HuH-7 (cell line): ENCODE data around the gene CPED1.
"Not testable (repeated sequence)": the region's sequence is repeated elsewhere in the genome, so short reads cannot be mapped to it uniquely, and the experiment has no call there.

Source experiments
- DNase-seq: peaks from one replicate; pipeline ENCODE4 v3.0.0; 2011; ENCODE audit warnings: low spot score

CPED1 gene

GRCh38 chr7:120996988-120997345 is 8.5 kb downstream of the CPED1 start:
- DNase-seq, result no peak

GRCh38 chr7:120997882-120998474 is 9.5 kb downstream of the CPED1 start:
- DNase-seq, result no peak

GRCh38 chr7:120998520-120998919 is 10.0 kb downstream of the CPED1 start:
- no peak for DNase-seq

- no peak for DNase-seq
Measured at GRCh38 chr7:120998996-120999565, 10.6 kb downstream of the CPED1 start.

GRCh38 chr7:121000081-121000983 is 11.8 kb downstream of the CPED1 start:
- DNase-seq, result no peak

- no peak for DNase-seq
Measured at GRCh38 chr7:121001234-121001906, 12.9 kb downstream of the CPED1 start.

GRCh38 chr7:121002048-121002756 is 13.7 kb downstream of the CPED1 start:
- no peak for DNase-seq

GRCh38 chr7:121002757-121003200 is 14.3 kb downstream of the CPED1 start:
- DNase-seq, result no peak

- no peak for DNase-seq
Measured at GRCh38 chr7:121003986-121004685, 15.6 kb downstream of the CPED1 start.

GRCh38 chr7:121005058-121005457 is 16.5 kb downstream of the CPED1 start:
- DNase-seq, result not testable (repeated sequence)

GRCh38 chr7:121005996-121006584 is 17.6 kb downstream of the CPED1 start:
- DNase-seq, result no peak

- DNase-seq, result no peak
Measured at GRCh38 chr7:121006711-121007315, 18.3 kb downstream of the CPED1 start.

- no peak for DNase-seq
Measured at GRCh38 chr7:121008816-121009215, 20.3 kb downstream of the CPED1 start.

GRCh38 chr7:121011401-121011800 is 22.9 kb downstream of the CPED1 start:
- no peak for DNase-seq

- no peak for DNase-seq
Measured at GRCh38 chr7:121012170-121012874, 23.8 kb downstream of the CPED1 start.

GRCh38 chr7:121012919-121013318 is 24.4 kb downstream of the CPED1 start:
- no peak for DNase-seq

GRCh38 chr7:121015560-121015959 is 27.0 kb downstream of the CPED1 start:
- DNase-seq, result no peak

GRCh38 chr7:121016966-121017365 is 28.5 kb downstream of the CPED1 start:
- DNase-seq, result no peak

- DNase-seq, result no peak
Measured at GRCh38 chr7:121017586-121017985, 29.1 kb downstream of the CPED1 start.

- no peak for DNase-seq
Measured at GRCh38 chr7:121019018-121019417, 30.5 kb downstream of the CPED1 start.
